ENCODE data around the gene KAT8. TPM values are rescaled to one million over a fixed set of nuclear protein-coding genes. Genes with fewer than 3 reads are reported as not detected.
"Not testable (repeated sequence)": the region's sequence is repeated elsewhere in the genome, so short reads cannot be mapped to it uniquely, and the experiment has no call there.

The KAT8 gene
- total and polyA plus RNA-seq, 4 donors: 38.1 to 81.9 (median 62.2) TPM

DNA sequence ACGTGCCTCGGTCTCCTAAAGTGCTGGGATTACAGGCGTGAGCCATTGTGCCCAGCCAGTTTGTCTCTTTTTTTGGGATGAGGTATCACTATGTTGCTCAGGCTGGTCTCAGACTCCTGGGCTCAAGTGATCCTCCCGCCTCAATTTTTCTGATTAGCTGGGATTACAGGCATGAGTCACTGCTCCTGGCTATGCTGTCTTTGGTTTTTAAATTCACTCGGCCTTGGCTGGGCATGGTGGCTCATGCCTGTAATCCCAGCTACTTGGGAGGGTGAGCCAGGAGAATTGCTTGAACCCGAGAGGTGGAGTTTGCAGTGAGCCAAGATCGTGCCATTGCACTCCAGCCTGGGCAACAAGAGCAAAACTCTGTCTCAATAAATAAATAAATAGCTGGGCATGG is 27.0 kb downstream of the KAT8 start:
- H3K4me3 ChIP-seq (ENCODE audit: low read depth, low read length); H3K27ac ChIP-seq (ENCODE audit: low read depth, low read length); DNase-seq (ENCODE audit: low read depth in 4 of 6, low spot score in 6 of 6); H3K9me3 ChIP-seq (ENCODE audit: control insufficient read depth, insufficient read depth, low read length); H3K36me3 ChIP-seq (ENCODE audit: control insufficient read depth, insufficient read depth, low read length): not testable (repeated sequence)
- Histone ChIP-seq H3K27me3 (ENCODE audit: control insufficient read depth, insufficient read depth, low read length) (peaks cover 29% of the 10 kb centered on the region), H3K4me1 (ENCODE audit: control insufficient read depth, insufficient read depth, low read length) (peaks cover 17% of the 10 kb centered on the region)
- WGBS (ENCODE audit: insufficient coverage): 100% methylated on average over 5 of the region's 7 CpGs

DNA sequence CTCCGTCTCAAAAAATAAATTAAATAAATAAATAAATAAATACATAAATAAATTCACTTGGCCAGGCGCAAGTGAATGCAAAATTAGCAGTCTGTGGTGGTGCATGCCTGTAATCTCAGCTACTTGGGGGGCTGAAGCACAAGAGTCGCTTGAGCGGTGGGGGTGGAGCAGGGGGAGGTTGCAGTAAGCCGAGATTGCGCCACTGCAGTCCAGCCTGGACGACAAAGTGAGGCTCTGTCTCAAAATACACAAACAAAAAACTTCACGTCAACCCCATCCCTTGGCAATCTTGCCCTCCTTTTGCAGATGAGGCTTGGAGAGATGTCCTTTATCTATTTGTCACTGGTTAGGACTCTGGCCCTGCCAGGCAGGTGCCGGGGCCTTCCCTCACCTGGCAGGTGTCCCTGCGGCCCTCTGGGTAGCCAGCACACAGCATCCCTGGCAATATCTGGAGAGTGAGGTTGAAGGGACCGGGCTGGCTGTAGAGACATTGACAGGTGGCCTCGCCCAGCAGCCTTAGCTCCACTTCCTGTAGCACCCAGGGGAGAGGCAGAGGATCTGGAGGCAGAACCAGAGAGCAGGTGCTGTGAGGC is 28.0 kb downstream of the KAT8 start:
- no peak for DNase-seq (ENCODE audit: low read depth in 4 of 6, low spot score in 6 of 6)
- no peak overlapping the region for H3K4me3 ChIP-seq (ENCODE audit: low read depth, low read length)
- H3K27ac ChIP-seq (ENCODE audit: low read depth, low read length): no peak overlapping the region
- peaks cover 32% of the 10 kb centered on the region for H3K27me3 ChIP-seq (ENCODE audit: control insufficient read depth, insufficient read depth, low read length)
- H3K36me3 ChIP-seq (ENCODE audit: control insufficient read depth, insufficient read depth, low read length): no peaks in the 10 kb centered on the region
- 68% methylated on average over 7 of the region's 12 CpGs for WGBS (ENCODE audit: insufficient coverage)
- peaks cover 17% of the 10 kb centered on the region for H3K4me1 ChIP-seq (ENCODE audit: control insufficient read depth, insufficient read depth, low read length)
- H3K9me3 ChIP-seq (ENCODE audit: control insufficient read depth, insufficient read depth, low read length): no peaks in the 10 kb centered on the region

DNA sequence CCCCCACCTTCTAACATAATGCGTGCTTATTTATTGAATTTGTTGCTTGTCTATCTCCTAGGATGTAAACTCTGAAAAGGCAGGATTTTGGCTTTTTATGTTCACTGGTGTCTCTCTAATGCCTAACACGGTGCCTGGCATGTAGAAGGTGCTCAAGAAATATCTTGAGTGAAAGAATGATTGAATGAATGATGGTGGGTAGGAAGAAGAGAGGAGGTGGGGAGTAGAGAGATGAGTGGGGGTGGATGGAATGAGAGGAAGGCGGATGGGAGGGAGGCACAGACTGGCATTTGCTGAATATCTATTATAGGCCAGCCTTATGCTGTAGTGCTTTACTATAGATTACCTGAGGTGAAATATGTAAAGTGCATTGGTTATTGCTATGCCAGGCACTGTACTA is 30.1 kb downstream of the KAT8 start:
- WGBS (ENCODE audit: insufficient coverage): 94% methylated on average over 1 of the region's 3 CpGs
- peaks cover 32% of the 10 kb centered on the region for H3K27me3 ChIP-seq (ENCODE audit: control insufficient read depth, insufficient read depth, low read length)
- no peak overlapping the region for H3K4me3 ChIP-seq (ENCODE audit: low read depth, low read length)
- H3K27ac ChIP-seq (ENCODE audit: low read depth, low read length): no peak overlapping the region
- DNase-seq (ENCODE audit: low read depth in 4 of 6, low spot score in 6 of 6): no peak
- peaks cover 6% of the 10 kb centered on the region for H3K4me1 ChIP-seq (ENCODE audit: control insufficient read depth, insufficient read depth, low read length)
- no peaks in the 10 kb centered on the region for H3K36me3 ChIP-seq (ENCODE audit: control insufficient read depth, insufficient read depth, low read length)
- no peaks in the 10 kb centered on the region for H3K9me3 ChIP-seq (ENCODE audit: control insufficient read depth, insufficient read depth, low read length)

DNA sequence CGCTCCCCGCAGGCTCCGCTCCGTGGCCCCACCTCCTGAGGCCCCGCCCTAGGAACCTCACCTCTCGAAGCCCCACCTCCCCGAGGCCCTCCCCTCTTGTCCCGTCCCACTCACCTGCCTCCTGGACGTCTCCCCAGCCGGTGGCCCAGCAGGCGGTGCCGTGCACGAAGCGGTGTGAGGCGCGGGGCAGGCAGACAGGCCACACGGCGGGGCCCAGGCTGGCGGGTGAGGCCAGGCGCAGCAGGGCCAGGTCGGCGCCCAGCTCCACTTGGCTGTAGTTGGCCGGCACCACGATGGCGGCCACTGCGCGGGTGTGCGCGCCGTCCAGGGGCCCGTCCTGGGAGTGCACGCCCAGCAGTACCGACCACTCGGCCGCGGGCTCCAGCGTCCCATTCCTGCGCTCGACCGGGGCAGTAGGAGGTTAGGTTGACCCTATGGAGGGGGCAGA is 30.8 kb downstream of the KAT8 start:
- no peaks in the 10 kb centered on the region for H3K36me3 ChIP-seq (ENCODE audit: control insufficient read depth, insufficient read depth, low read length)
- WGBS (ENCODE audit: insufficient coverage): 8% methylated on average over 40 of the region's 40 CpGs
- peaks cover under 1% of the 10 kb centered on the region for H3K4me1 ChIP-seq (ENCODE audit: control insufficient read depth, insufficient read depth, low read length)
- no peak overlapping the region for H3K4me3 ChIP-seq (ENCODE audit: low read depth, low read length)
- H3K9me3 ChIP-seq (ENCODE audit: control insufficient read depth, insufficient read depth, low read length): no peaks in the 10 kb centered on the region
- no peak overlapping the region for H3K27ac ChIP-seq (ENCODE audit: low read depth, low read length)
- H3K27me3 ChIP-seq (ENCODE audit: control insufficient read depth, insufficient read depth, low read length): peaks cover 32% of the 10 kb centered on the region
- DNase-seq (ENCODE audit: low read depth in 4 of 6, low spot score in 6 of 6): no peak

DNA sequence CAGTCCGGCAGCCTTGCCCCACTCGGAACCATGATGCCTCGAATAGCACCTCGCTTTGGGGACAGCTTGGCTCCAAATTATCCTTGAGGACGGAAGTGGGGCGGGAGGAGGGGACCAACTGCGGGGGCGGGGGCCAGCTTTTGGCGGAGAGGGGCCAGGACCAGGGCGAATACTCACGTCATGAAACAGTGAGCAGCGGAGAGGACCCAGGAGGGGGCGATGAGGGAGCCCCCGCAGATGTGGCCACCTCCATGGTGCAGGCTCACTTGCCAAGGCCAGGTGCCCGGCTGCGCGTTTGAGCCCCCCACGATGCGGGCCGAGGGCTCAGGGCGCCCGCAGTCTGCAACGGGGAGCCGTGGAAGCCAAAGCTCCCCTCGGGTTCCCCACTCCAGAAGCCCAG is 31.4 kb downstream of the KAT8 start:
- H3K27me3 ChIP-seq (ENCODE audit: control insufficient read depth, insufficient read depth, low read length): peaks cover 32% of the 10 kb centered on the region
- no peaks in the 10 kb centered on the region for H3K36me3 ChIP-seq (ENCODE audit: control insufficient read depth, insufficient read depth, low read length)
- H3K4me3 ChIP-seq (ENCODE audit: low read depth, low read length): no peak overlapping the region
- no peak overlapping the region for H3K27ac ChIP-seq (ENCODE audit: low read depth, low read length)
- WGBS (ENCODE audit: insufficient coverage): 71% methylated on average over 25 of the region's 25 CpGs
- H3K9me3 ChIP-seq (ENCODE audit: control insufficient read depth, insufficient read depth, low read length): no peaks in the 10 kb centered on the region
- no peaks in the 10 kb centered on the region for H3K4me1 ChIP-seq (ENCODE audit: control insufficient read depth, insufficient read depth, low read length)
- no peak for DNase-seq (ENCODE audit: low read depth in 4 of 6, low spot score in 6 of 6)

DNA sequence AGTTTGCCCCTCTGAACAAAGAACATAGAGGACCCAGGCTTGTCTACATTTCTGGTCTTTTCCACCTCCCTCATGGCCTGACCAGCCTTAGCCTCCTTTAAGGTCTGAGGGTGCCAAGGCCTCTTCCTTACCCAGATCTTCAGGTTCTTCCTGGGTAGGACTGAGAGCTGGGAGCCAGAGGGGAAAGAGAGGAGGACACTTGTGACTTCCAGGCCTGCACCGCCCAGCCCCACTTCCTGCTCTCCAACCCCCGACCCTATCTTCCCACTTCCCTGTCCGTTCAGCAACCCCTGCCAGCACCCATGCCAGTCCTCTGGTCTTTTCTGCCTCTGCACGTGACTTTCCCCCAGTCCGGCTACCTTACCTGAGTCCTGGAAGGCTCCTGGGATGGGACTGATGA is 31.9 kb downstream of the KAT8 start:
- no peaks in the 10 kb centered on the region for H3K9me3 ChIP-seq (ENCODE audit: control insufficient read depth, insufficient read depth, low read length)
- H3K27ac ChIP-seq (ENCODE audit: low read depth, low read length): no peak overlapping the region
- H3K27me3 ChIP-seq (ENCODE audit: control insufficient read depth, insufficient read depth, low read length): peaks cover 32% of the 10 kb centered on the region
- WGBS (ENCODE audit: insufficient coverage): 90% methylated on average over 2 of the region's 5 CpGs
- no peak overlapping the region for H3K4me3 ChIP-seq (ENCODE audit: low read depth, low read length)
- H3K4me1 ChIP-seq (ENCODE audit: control insufficient read depth, insufficient read depth, low read length): no peaks in the 10 kb centered on the region
- DNase-seq (ENCODE audit: low read depth in 4 of 6, low spot score in 6 of 6): no peak
- H3K36me3 ChIP-seq (ENCODE audit: control insufficient read depth, insufficient read depth, low read length): no peaks in the 10 kb centered on the region

GRCh38 chr16:31149894-31150890 is 32.7 kb downstream of the KAT8 start, which contains the start of gene PRSS36:
Gene PRSS36, minus strand, starts transcription at chr16:31150066. Its CDS starts 31 bp downstream, at chr16:31150035.
- H3K36me3 ChIP-seq (ENCODE audit: control insufficient read depth, insufficient read depth, low read length): no peaks in the 10 kb centered on the region
- no peak for DNase-seq (ENCODE audit: low read depth in 4 of 6, low spot score in 6 of 6)
- 65% methylated on average over 11 of the region's 11 CpGs for whole genome bisulfite sequencing (ENCODE audit: insufficient coverage)
- H3K4me1 ChIP-seq (ENCODE audit: control insufficient read depth, insufficient read depth, low read length): no peaks in the 10 kb centered on the region
- H3K27me3 ChIP-seq (ENCODE audit: control insufficient read depth, insufficient read depth, low read length): peaks cover 32% of the 10 kb centered on the region
- H3K27ac ChIP-seq (ENCODE audit: low read depth, low read length): no peak within 1 kb of the TSS
- no peak within 1 kb of the TSS for H3K4me3 ChIP-seq (ENCODE audit: low read depth, low read length)
- H3K9me3 ChIP-seq (ENCODE audit: control insufficient read depth, insufficient read depth, low read length): no peaks in the 10 kb centered on the region

GRCh38 chr16:31150976-31151375 is 33.5 kb downstream of the KAT8 start:
- H3K27me3 ChIP-seq (ENCODE audit: control insufficient read depth, insufficient read depth, low read length): peaks cover 27% of the 10 kb centered on the region
- H3K4me1 ChIP-seq (ENCODE audit: control insufficient read depth, insufficient read depth, low read length); H3K36me3 ChIP-seq (ENCODE audit: control insufficient read depth, insufficient read depth, low read length); H3K9me3 ChIP-seq (ENCODE audit: control insufficient read depth, insufficient read depth, low read length); H3K27ac ChIP-seq (ENCODE audit: low read depth, low read length); H3K4me3 ChIP-seq (ENCODE audit: low read depth, low read length); DNase-seq (ENCODE audit: low read depth in 4 of 6, low spot score in 6 of 6): not testable (repeated sequence)
- no CpG with 5 or more reads among the region's 6 CpGs for WGBS (ENCODE audit: insufficient coverage)

DNA sequence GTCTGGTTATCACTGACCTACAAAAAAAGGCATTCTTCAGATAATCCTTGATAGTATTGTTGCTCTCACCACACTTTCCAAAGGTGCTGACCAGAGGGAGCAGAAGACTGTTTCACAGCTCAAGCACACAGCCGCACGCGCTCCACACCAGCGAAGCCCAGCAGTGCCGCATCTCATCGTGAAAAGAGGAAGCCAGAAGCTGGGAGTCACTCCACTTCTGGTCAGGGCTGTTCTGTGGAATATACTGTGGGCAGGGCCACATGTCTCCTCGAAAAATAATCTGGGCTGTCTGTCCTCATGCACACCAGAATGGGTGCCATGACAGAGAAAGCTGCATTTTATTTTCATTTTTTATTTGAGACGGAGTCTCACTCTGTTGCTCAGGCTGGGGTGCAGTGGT is 39.7 kb downstream of the KAT8 start:
- 54% methylated on average over 7 of the region's 8 CpGs for WGBS (ENCODE audit: insufficient coverage)
- H3K9me3 ChIP-seq (ENCODE audit: control insufficient read depth, insufficient read depth, low read length): no peaks in the 10 kb centered on the region
- H3K27ac ChIP-seq (ENCODE audit: low read depth, low read length): no peak overlapping the region
- no peaks in the 10 kb centered on the region for H3K36me3 ChIP-seq (ENCODE audit: control insufficient read depth, insufficient read depth, low read length)
- H3K4me1 ChIP-seq (ENCODE audit: control insufficient read depth, insufficient read depth, low read length): no peaks in the 10 kb centered on the region
- DNase-seq (ENCODE audit: low read depth in 4 of 6, low spot score in 6 of 6): no peak
- H3K4me3 ChIP-seq (ENCODE audit: low read depth, low read length): no peak overlapping the region
- no peaks in the 10 kb centered on the region for H3K27me3 ChIP-seq (ENCODE audit: control insufficient read depth, insufficient read depth, low read length)

Measured in spinal cord (tissue), 10 donors.